ENCODE measurements around the gene GATAD2B. TPM values are rescaled to one million over a fixed set of nuclear protein-coding genes. Genes with fewer than 3 reads are reported as not detected.

GATAD2B gene
- total and polyA plus RNA-seq, 2 donors (not counting 3 experiments of a cell fraction or from before 2014, with no cell fraction given), result 8.5 to 46.3 TPM

- no peak overlapping the region for H3K4me3 ChIP-seq (replicated peaks in 1 of 3; ENCODE audit: insufficient read depth in 1 of 3, low read depth in 1 of 3, low read length in 3 of 3)
- FAIRE-seq (no peak), DNase-seq (ENCODE audit: low read depth, low spot score) (no peak)
- TF ChIP-seq EZH2 (IDR thresholded peaks at IDR 0.05; ENCODE audit: borderline replicate concordance, low read depth, low read length, severe bottlenecking), result no peak
- peaks cover 0 to 11% of the 10 kb centered on the region in 2 experiments for H3K36me3 ChIP-seq (ENCODE audit: control insufficient read depth in 2 of 2, extremely low read depth in 1 of 2, insufficient read depth in 2 of 2, low read length in 2 of 2)
- ChIA-PET POLR2A (no interaction called here), CTCF (interaction anchor here (1.5 kb wide), 1 partner anchor 184 kb away, joined by 3 read pairs; no protein-coding TSS in a partner anchor)
- H4K20me1 ChIP-seq (replicated peaks; ENCODE audit: control insufficient read depth, extremely low read depth, insufficient read depth, low read length), result no peaks in the 10 kb centered on the region
- no peak overlapping the region for H2AFZ ChIP-seq (ENCODE audit: low read depth, low read length)
- BruUV-seq (replicated peaks), result no TSS peak
- H3K4me1 ChIP-seq (ENCODE audit: control insufficient read depth, extremely low read depth, insufficient read depth, low read length), result peaks cover 4% of the 10 kb centered on the region
- no peaks in the 10 kb centered on the region for H3K27me3 ChIP-seq (ENCODE audit: control insufficient read depth in 2 of 2, insufficient read depth in 2 of 2, low read length in 2 of 2)
- no peak overlapping the region for H3K9ac ChIP-seq (replicated peaks; ENCODE audit: extremely low read depth, insufficient read depth, low read length)
- no peak overlapping the region for H3K4me2 ChIP-seq (ENCODE audit: insufficient read depth, low read length)
- no peaks in the 10 kb centered on the region for H3K9me1 ChIP-seq (replicated peaks; ENCODE audit: control insufficient read depth, extremely low read depth, insufficient read depth, low read length)
- dilution Hi-C loops (cut with MboI; ENCODE audit: extremely low pct_ligation_motif_present, low sequenced_read_pairs) (no loop called here), intact Hi-C loops (cut with micrococcal nuclease) (no loop called here)
- H3K9me3 ChIP-seq (replicated peaks; ENCODE audit: control insufficient read depth, insufficient read depth, low read length), result no peaks in the 10 kb centered on the region
- H3K27ac ChIP-seq (ENCODE audit: insufficient read depth, low read depth, low read length), result no peak overlapping the region
- H3K79me2 ChIP-seq (ENCODE audit: control insufficient read depth, insufficient read depth, low read length), result no peaks in the 10 kb centered on the region
Observed at GRCh38 chr1:153803470-153804056, 119.2 kb downstream of the GATAD2B start.

- Histone ChIP-seq H3K9ac (replicated peaks; ENCODE audit: extremely low read depth, insufficient read depth, low read length) (no peak overlapping the region), H3K4me3 (replicated peaks in 1 of 3; ENCODE audit: insufficient read depth in 1 of 3, low read depth in 1 of 3, low read length in 3 of 3) (no peak overlapping the region), H3K27me3 (ENCODE audit: control insufficient read depth in 2 of 2, insufficient read depth in 2 of 2, low read length in 2 of 2) (no peaks in the 10 kb centered on the region), H3K79me2 (ENCODE audit: control insufficient read depth, insufficient read depth, low read length) (no peaks in the 10 kb centered on the region), H3K9me3 (replicated peaks; ENCODE audit: control insufficient read depth, insufficient read depth, low read length) (no peaks in the 10 kb centered on the region), H4K20me1 (replicated peaks; ENCODE audit: control insufficient read depth, extremely low read depth, insufficient read depth, low read length) (no peaks in the 10 kb centered on the region), H3K4me1 (ENCODE audit: control insufficient read depth, extremely low read depth, insufficient read depth, low read length) (peaks cover 4% of the 10 kb centered on the region), H3K4me2 (ENCODE audit: insufficient read depth, low read length) (no peak overlapping the region), H2AFZ (ENCODE audit: low read depth, low read length) (no peak overlapping the region), H3K9me1 (replicated peaks; ENCODE audit: control insufficient read depth, extremely low read depth, insufficient read depth, low read length) (no peaks in the 10 kb centered on the region), H3K36me3 (ENCODE audit: control insufficient read depth in 2 of 2, extremely low read depth in 1 of 2, insufficient read depth in 2 of 2, low read length in 2 of 2) (peaks cover 0 to 3% of the 10 kb centered on the region in 2 experiments), H3K27ac (ENCODE audit: insufficient read depth, low read depth, low read length) (no peak overlapping the region)
- FAIRE-seq (no peak), DNase-seq (ENCODE audit: low read depth, low spot score) (no peak)
- POLR2A ChIA-PET, result no interaction called here
- BruUV-seq (replicated peaks), result no TSS peak
- TF ChIP-seq CTCF (IDR thresholded peaks at IDR 0.05; ENCODE audit: extremely low read depth in 1 of 2, insufficient read depth in 1 of 2, low read depth in 1 of 2, low read length in 2 of 2), result no peak
- no peak for TF ChIP-seq FOS (IDR thresholded peaks at IDR 0.05; ENCODE audit: borderline replicate concordance, insufficient read depth, low read length)
- no peak for TF ChIP-seq JUN (IDR thresholded peaks at IDR 0.05; ENCODE audit: borderline replicate concordance, insufficient read depth, insufficient read length, low read depth)
- TF ChIP-seq GATA2 (IDR thresholded peaks at IDR 0.05; ENCODE audit: insufficient read depth, insufficient read length, low read depth, low read length), result no peak
- no peak for TF ChIP-seq MAX (IDR thresholded peaks at IDR 0.05; ENCODE audit: insufficient read depth, insufficient read length)
- TF ChIP-seq POLR2A (IDR thresholded peaks at IDR 0.05; ENCODE audit: low read depth, low read length), result no peak
- no peak for TF ChIP-seq EZH2 (IDR thresholded peaks at IDR 0.05; ENCODE audit: borderline replicate concordance, low read depth, low read length, severe bottlenecking)
- TF ChIP-seq MYC (IDR thresholded peaks at IDR 0.05; ENCODE audit: low read depth, low read length), result no peak
- no peak for TF ChIP-seq POLR2AphosphoS5 (IDR thresholded peaks at IDR 0.05; ENCODE audit: insufficient read depth, low read depth, low read length)
- intact Hi-C loops (cut with micrococcal nuclease) (no loop called here), dilution Hi-C loops (cut with MboI; ENCODE audit: extremely low pct_ligation_motif_present, low sequenced_read_pairs) (no loop called here)
- CTCF ChIA-PET, result interaction anchor here (0.7 to 2.1 kb wide), 5 partner anchors 9 to 185 kb away, joined by 3 to 8 read pairs (median 4); partner anchors contain the start of genes DENND4B and RAB13
Observed at GRCh38 chr1:153801786-153802697, 120.7 kb downstream of the GATAD2B start.

Measured in endothelial cell of umbilical vein (primary cell).